ENCODE data around the gene FNIP2. TPM values are rescaled to one million over a fixed set of nuclear protein-coding genes. Genes with fewer than 3 reads are reported as not detected.

The FNIP2 gene
- polyA plus RNA-seq, 1 experiment = 14.8 TPM

DNA sequence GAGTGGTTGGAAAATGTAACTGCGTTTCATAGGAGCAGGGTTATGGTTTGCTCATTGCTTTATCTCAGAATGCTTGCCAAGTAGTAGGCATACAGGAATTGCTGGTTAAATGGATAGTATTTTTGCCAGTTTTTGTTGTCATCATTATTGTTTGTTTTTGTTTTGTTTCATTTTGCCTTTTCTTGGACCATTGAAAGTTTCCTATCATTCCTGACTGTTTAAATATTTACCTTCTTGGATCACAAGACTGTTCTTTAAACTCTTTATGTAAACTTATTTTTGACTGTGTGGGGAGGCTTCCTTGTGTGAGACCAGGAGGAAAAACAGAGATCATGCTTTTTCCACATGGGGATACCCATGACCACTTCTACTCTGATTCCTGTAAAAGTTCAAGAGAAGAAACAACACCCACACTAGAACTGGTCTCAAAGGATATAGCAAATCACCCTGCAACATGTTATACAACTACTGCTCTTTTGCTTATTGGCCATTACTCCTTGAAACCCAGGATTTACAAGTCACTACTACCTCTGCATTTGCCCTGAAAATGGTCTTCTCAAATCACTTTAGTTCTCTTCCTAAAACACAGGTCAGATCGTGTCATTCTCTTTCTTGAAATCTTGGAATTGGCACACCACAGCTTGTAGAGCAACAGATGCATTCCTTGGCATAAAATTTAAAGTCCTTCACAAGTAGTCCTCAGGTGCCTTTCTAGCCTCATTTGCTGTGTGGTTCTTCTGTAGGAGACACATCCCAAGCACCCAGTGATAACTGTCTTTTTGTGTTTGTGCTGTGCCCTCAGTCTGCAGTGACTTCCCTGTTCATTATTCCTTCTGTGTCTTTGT is 51.3 kb downstream of the FNIP2 start:
- ChIA-PET CTCF (no interaction called here), POLR2A (no interaction called here)
- DNase-seq (ENCODE audit: low read depth) = no peak
- no peak overlapping the region for H3K4me3 ChIP-seq (ENCODE audit: low read depth, low read length)
- H3K27me3 ChIP-seq (ENCODE audit: control insufficient read depth, insufficient read depth, low read length) = no peaks in the 10 kb centered on the region
- no peaks in the 10 kb centered on the region for H3K36me3 ChIP-seq (ENCODE audit: control insufficient read depth, insufficient read depth, low read length)
- TF ChIP-seq, protein P1, sequence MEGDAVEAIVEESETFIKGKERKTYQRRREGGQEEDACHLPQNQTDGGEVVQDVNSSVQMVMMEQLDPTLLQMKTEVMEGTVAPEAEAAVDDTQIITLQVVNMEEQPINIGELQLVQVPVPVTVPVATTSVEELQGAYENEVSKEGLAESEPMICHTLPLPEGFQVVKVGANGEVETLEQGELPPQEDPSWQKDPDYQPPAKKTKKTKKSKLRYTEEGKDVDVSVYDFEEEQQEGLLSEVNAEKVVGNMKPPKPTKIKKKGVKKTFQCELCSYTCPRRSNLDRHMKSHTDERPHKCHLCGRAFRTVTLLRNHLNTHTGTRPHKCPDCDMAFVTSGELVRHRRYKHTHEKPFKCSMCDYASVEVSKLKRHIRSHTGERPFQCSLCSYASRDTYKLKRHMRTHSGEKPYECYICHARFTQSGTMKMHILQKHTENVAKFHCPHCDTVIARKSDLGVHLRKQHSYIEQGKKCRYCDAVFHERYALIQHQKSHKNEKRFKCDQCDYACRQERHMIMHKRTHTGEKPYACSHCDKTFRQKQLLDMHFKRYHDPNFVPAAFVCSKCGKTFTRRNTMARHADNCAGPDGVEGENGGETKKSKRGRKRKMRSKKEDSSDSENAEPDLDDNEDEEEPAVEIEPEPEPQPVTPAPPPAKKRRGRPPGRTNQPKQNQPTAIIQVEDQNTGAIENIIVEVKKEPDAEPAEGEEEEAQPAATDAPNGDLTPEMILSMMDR (IDR thresholded peaks at IDR 0.05; ENCODE audit: insufficient read depth, low read depth, low read length) = no peak

DNA sequence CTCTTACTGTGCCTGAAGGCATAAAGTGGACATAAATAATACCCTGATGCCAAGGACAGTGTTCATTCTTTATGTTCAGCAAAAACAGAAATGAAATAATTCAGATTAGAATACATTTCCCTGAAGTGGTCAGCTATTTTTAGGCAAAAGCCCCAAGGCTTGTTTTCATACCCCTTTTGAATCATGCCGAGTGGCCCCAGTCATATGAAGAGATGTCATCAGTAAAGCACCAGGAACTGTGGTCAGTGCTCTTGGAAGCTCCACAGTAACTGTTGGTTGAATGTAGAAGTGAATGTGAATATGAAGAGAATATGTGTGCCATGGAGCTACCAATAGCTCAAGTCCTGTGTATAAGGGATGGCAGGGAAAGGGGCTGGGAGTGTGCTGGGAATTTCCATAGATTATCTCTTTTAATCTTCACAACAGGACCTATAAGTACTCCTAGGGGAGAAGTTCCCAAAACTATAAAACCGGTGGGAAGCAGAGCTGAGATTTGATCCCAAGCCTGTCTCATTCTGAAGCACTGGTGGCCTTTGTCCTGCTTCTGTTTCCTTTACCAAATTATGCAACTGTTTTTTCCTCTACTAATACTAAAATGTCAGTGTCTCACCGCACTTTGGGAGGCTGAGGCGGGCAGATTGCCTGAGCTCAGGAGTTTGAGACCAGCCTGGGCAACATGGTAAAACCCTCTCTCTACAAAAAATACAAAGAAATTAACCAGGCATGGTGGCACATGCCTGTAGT is 52.6 kb downstream of the FNIP2 start:
- Histone ChIP-seq H3K4me3 (ENCODE audit: low read depth, low read length) (no peak overlapping the region), H3K36me3 (ENCODE audit: control insufficient read depth, insufficient read depth, low read length) (no peaks in the 10 kb centered on the region), H3K27me3 (ENCODE audit: control insufficient read depth, insufficient read depth, low read length) (no peaks in the 10 kb centered on the region)
- DNase-seq (ENCODE audit: low read depth) = no peak
- POLR2A ChIA-PET = no interaction called here
- TF ChIP-seq, protein P1 (IDR thresholded peaks at IDR 0.05; ENCODE audit: insufficient read depth, low read depth, low read length) = no peak
- CTCF ChIA-PET = interaction anchor here (0.9 to 1.3 kb wide), 4 partner anchors 10 to 65 kb away, joined by 3 to 4 read pairs (median 3); no protein-coding TSS in a partner anchor

DNA sequence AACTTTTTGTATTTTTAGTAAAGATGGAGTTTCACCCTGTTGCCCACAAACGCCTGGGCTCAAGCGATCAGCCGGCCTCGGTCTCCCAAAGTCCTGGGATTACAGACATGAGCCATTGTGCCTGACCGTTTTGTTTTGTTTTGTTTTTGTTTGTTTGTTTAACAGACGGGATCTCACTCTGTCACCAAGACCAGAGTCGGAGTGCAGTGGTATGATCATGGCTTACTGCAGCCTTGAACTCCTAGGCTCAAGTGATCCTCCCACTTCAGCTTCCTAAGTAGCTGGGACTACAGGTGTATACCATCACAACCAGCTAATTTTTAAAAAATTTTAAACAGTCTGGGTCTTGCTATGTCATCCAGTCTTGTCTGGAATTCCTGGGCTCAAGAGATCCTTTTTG is 53.5 kb downstream of the FNIP2 start:
- no peak for DNase-seq (ENCODE audit: low read depth)
- CTCF ChIA-PET = interaction anchor here (2.2 kb wide), 1 partner anchor 12 kb away, joined by 8 read pairs; no protein-coding TSS in a partner anchor
- TF ChIP-seq, protein P1 (IDR thresholded peaks at IDR 0.05; ENCODE audit: insufficient read depth, low read depth, low read length) = no peak
- Histone ChIP-seq H3K36me3 (ENCODE audit: control insufficient read depth, insufficient read depth, low read length) (no peaks in the 10 kb centered on the region), H3K27me3 (ENCODE audit: control insufficient read depth, insufficient read depth, low read length) (no peaks in the 10 kb centered on the region), H3K4me3 (ENCODE audit: low read depth, low read length) (no peak overlapping the region)
- POLR2A ChIA-PET = no interaction called here

DNA sequence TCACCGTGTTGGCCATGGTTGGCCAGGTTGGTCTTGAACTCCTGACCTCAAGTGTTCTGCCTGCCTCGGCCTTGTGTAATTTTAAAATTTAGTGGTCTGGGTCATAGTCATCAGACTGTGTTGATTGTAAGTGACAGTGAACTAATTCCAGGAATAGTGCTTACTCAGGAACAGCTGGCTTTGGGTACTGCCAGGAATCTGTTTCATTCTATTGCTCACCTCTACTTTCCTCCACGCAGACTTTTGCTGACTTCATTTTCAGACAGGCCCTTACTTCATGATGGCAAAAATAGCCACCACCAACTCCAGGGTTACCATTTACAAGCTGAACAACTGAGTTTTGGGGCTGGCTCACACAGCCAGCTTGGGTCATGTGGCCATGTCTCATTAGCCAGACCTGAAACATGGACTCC is 54.6 kb downstream of the FNIP2 start:
- TF ChIP-seq, protein P1 (IDR thresholded peaks at IDR 0.05; ENCODE audit: insufficient read depth, low read depth, low read length) = no peak
- no peaks in the 10 kb centered on the region for H3K27me3 ChIP-seq (ENCODE audit: control insufficient read depth, insufficient read depth, low read length)
- no peak overlapping the region for H3K4me3 ChIP-seq (ENCODE audit: low read depth, low read length)
- no peaks in the 10 kb centered on the region; the same call in 1 of the 2 replicates for H3K36me3 ChIP-seq (ENCODE audit: control insufficient read depth, insufficient read depth, low read length)
- ChIA-PET POLR2A (no interaction called here), CTCF (interaction anchor here (0.8 to 2.2 kb wide), 3 partner anchors 9 to 113 kb away, joined by 3 to 8 read pairs (median 4); no protein-coding TSS in a partner anchor)
- DNase-seq (ENCODE audit: low read depth) = no peak
